Transverse colon (tissue), 4 donors: Measurements from ENCODE around the gene ROGDI.
A peak's percentile ranks its signal among the peaks of the same experiment; 100 is the strongest.

Experiments used
- EP300 ChIP-seq: sonication (generic); formaldehyde crosslinking; IDR thresholded peaks from one replicate; pipeline ENCODE4 v1.6.1; 2017; ENCODE audit warnings: antibody characterized with exemption, low read depth
- POLR2A ChIP-seq: fragments of 450-650 bp; IDR thresholded peaks from one replicate; pipeline ENCODE4 v1.6.1; 2016; ENCODE audit warnings: antibody characterized with exemption, mild to moderate bottlenecking, moderate library complexity
- POLR2AphosphoS5 ChIP-seq, 3 donors: sonication (generic); formaldehyde crosslinking; IDR thresholded peaks; one replicate each; pipeline ENCODE4 v1.6.1; 2016; ENCODE audit warnings: antibody characterized with exemption in 3 of 3
- TF ChIP-seq, protein P1 (sequence below), 5 experiments: fragments of 200-600 bp in 3 of 5; fragments of 450-650 bp in 2 of 5; sonication (generic) in 3 of 5; IDR thresholded peaks; 1 replicate in 2 of 5; 2 replicates in 3 of 5; pipeline ENCODE4 v1.5.1; 2016 to 2017; ENCODE audit warnings: antibody characterized with exemption in 5 of 5, inconsistent platforms in 3 of 5, mild to moderate bottlenecking in 2 of 5, moderate library complexity in 1 of 5

DNA sequence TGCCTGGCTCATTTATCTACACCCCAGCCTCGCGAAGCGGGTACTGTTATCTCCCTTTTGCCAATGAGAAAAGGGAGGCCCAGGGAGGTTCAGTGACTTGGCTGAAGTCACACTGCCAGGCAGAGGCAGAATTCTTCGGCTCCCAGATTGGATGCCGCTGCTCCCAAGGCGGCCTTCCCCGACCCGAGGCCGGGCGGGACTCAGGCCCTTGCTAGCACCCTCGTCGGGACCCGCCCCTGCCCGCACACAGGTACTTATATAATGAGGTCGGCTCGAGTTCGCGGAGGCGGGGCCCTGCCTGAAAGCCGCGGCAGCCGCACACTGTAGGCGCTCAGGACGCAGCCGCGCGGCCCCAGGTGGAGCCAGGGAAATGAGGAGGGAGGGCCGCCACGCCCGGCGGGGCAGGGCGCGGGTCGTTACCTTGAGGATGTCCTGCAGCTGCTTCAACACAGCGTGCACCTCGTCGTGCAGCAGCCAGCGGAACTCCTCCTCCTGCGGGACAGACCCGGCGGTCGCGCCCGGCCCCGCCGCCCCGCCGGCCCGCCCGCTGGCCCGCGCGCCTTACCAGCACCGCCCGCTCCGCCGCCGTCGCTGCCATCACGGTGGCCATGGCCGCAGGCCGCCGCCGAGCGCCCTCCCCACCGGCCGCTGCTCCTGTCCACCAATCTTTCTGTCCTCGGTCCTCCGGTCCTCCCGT, at the start of gene ROGDI:
- TF ChIP-seq, protein P1, sequence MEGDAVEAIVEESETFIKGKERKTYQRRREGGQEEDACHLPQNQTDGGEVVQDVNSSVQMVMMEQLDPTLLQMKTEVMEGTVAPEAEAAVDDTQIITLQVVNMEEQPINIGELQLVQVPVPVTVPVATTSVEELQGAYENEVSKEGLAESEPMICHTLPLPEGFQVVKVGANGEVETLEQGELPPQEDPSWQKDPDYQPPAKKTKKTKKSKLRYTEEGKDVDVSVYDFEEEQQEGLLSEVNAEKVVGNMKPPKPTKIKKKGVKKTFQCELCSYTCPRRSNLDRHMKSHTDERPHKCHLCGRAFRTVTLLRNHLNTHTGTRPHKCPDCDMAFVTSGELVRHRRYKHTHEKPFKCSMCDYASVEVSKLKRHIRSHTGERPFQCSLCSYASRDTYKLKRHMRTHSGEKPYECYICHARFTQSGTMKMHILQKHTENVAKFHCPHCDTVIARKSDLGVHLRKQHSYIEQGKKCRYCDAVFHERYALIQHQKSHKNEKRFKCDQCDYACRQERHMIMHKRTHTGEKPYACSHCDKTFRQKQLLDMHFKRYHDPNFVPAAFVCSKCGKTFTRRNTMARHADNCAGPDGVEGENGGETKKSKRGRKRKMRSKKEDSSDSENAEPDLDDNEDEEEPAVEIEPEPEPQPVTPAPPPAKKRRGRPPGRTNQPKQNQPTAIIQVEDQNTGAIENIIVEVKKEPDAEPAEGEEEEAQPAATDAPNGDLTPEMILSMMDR (IDR thresholded peaks at IDR 0.05), result no peak
- TF ChIP-seq POLR2AphosphoS5 (IDR thresholded peaks at IDR 0.05), result peak in 2 of 3 donors; percentile 45 to 77
- TF ChIP-seq POLR2A, result peak; percentile 66
- TF ChIP-seq EP300, result no peak
